GM19455 (cell line): ENCODE results near the gene TMEM127.

ENCODE experiments used
- ATAC-seq: cut with Tn5 transposase; IDR thresholded peaks from one replicate; pipeline ENCODE4 v1.9.1; 2021; ENCODE audit not compliant: unreplicated experiment

TMEM127 gene

GRCh38 chr2:96208143-96209010 is 57.4 kb downstream of the TMEM127 start, which contains the start of gene STARD7:
Gene STARD7 (minus strand): TSS chr2:96208827. CDS start chr2:96208434, 393 bp downstream.
- peak; percentile 85 for ATAC-seq

GRCh38 chr2:96207774-96208142 is 58.0 kb downstream of the TMEM127 start:
- ATAC-seq: no peak

GRCh38 chr2:96207073-96207773 is 58.6 kb downstream of the TMEM127 start:
- ATAC-seq: no peak

- ATAC-seq: no peak
Observed at GRCh38 chr2:96205888-96206287, 59.9 kb downstream of the TMEM127 start.

GRCh38 chr2:96204836-96205624 is 60.8 kb downstream of the TMEM127 start:
- no peak for ATAC-seq

- ATAC-seq: no peak
Observed at GRCh38 chr2:96203130-96204028, 62.4 kb downstream of the TMEM127 start.

GRCh38 chr2:96202152-96202854 is 63.5 kb downstream of the TMEM127 start:
- no peak for ATAC-seq

GRCh38 chr2:96201338-96201737 is 64.5 kb downstream of the TMEM127 start:
- no peak for ATAC-seq

GRCh38 chr2:96198921-96199320 is 66.9 kb downstream of the TMEM127 start:
- no peak for ATAC-seq
